DOHH2 (cell line): ENCODE data around the gene WDR18.

Experiments
- CTCF ChIP-seq: fragments of 200-600 bp; sonication (generic); IDR thresholded peaks from one replicate; pipeline ENCODE4 v1.5.1; 2014; ENCODE audit warnings: antibody characterized with exemption, mild to moderate bottlenecking, low read depth, low read length; ENCODE audit not compliant: poor library complexity, severe bottlenecking
- EZH2phosphoT487 ChIP-seq: fragments of 200-600 bp; sonication (generic); IDR thresholded peaks from 2 replicates; pipeline ENCODE4 v1.6.1; 2017; ENCODE audit warnings: borderline replicate concordance, mild to moderate bottlenecking, antibody characterized with exemption, low read length, moderate library complexity, mixed read lengths

GRCh38 chr19:1004803-1005664 lies 20.9 kb downstream of the WDR18 start:
- TF ChIP-seq CTCF (no peak), EZH2phosphoT487 (no peak)
